Fibroblast of lung (primary cell): Measurements from ENCODE around the gene CCDC78.

ENCODE experiments used
- CTCF ChIP-seq, 2 donors: IDR thresholded peaks in 1 of 2; conservative IDR thresholded peaks in 1 of 2; 1 replicate in 1 of 2; 2 replicates in 1 of 2; pipeline ENCODE4 v1.5.1; 2011 to 2012; ENCODE audit warnings: low read length in 2 of 2, control low read depth in 1 of 2, inconsistent platforms in 1 of 2, low read depth in 1 of 2, mild to moderate bottlenecking in 1 of 2
- EZH2 ChIP-seq: IDR thresholded peaks from 2 replicates; pipeline ENCODE4 v1.5.1; 2012; ENCODE audit warnings: low read length, control low read depth, mild to moderate bottlenecking; ENCODE audit errors: missing control alignments

GRCh38 chr16:679814-680624, 46.2 kb downstream of the CCDC78 start, which contains the start of gene STUB1:
- TF ChIP-seq EZH2, result no peak
- no peak for TF ChIP-seq CTCF (conservative IDR thresholded peaks at IDR 0.05 in 1 of 2, IDR thresholded peaks at IDR 0.05 in 1 of 2; ENCODE audit: low read depth in 1 of 2, low read length in 2 of 2)
